K562 (cell line): Measurements from ENCODE around the gene BTF3L4. TPM values are rescaled to one million over a fixed set of nuclear protein-coding genes. Genes with fewer than 3 reads are reported as not detected.

Experiments
- ATAC-seq: fragments of 200-7000 bp; cut with Tn5 transposase; 3 replicates; pipeline ENCODE4 v1.9.1; 2020; ENCODE audit warnings: moderate library complexity
- BruUV-seq: library from RNA; stranded (reverse); fragments of 400-500 nt; replicated peaks from 2 replicates; lab custom pipeline; 2021; lab: Mats Ljungman, UMichigan
- CTCF ChIA-PET: fragments of 300-600 bp; formaldehyde crosslinking; extraction: SDS; loops from one replicate; lab custom pipeline; 2021; ENCODE audit warnings: low intra/inter-chr PET ratio; lab: Yijun Ruan, JAX
- POLR2A ChIA-PET: fragments of 300-600, 350-650 bp; sonication (Branson Sonifier 250); formaldehyde crosslinking; extraction: SDS; loops from one replicate; lab custom pipeline; 2021; ENCODE audit warnings: antibody characterized with exemption, inconsistent platforms; lab: Yijun Ruan, JAX
- DNase-seq, 4 experiments: peaks; one replicate each; pipeline versions ENCODE4 v3.0.0 to v3.0.0-alpha.2; 2011 to 2018; ENCODE audit warnings: low spot score in 3 of 4, mixed read lengths in 3 of 4; ENCODE audit errors: extremely low read depth in 1 of 4
- FAIRE-seq: peaks from 2 replicates; lab custom pipeline; 2011; peaks lifted over from hg19 to GRCh38; lab: Jason Lieb, UNC
- H2AFZ ChIP-seq: 2 replicates; pipeline ENCODE4 v1.6.0; 2011; ENCODE audit warnings: low read depth, low read length, control low read depth, inconsistent platforms
- H3K27ac ChIP-seq: fragments of 200-600 bp; 3 replicates; pipeline ENCODE4 v1.8.0; 2011; ENCODE audit warnings: low read depth, mild to moderate bottlenecking, control low read depth, inconsistent platforms, low read length, moderate library complexity, mixed read lengths; ENCODE audit errors: extremely low read depth
- H3K27me3 ChIP-seq, 2 experiments: fragments of 300-600 bp in 1 of 2; 2 replicates in 1 of 2; 3 replicates in 1 of 2; pipeline versions ENCODE4 v1.6.0 to v1.8.0; 2011; ENCODE audit warnings: inconsistent platforms in 2 of 2, low read length in 2 of 2, mild to moderate bottlenecking in 1 of 2, mixed read lengths in 1 of 2, moderate library complexity in 1 of 2; ENCODE audit not compliant: control insufficient read depth in 2 of 2, insufficient read depth in 2 of 2
- H3K36me3 ChIP-seq: fragments of 300-600 bp; 3 replicates; pipeline ENCODE4 v1.8.0; 2011; ENCODE audit warnings: mild to moderate bottlenecking, low read length, inconsistent platforms; ENCODE audit not compliant: control insufficient read depth, insufficient read depth
- H3K4me1 ChIP-seq, 2 experiments: fragments of 200-600 bp in 1 of 2; replicated peaks in 1 of 2; 2 replicates in 1 of 2; 3 replicates in 1 of 2; pipeline versions ENCODE4 v1.5.1 to v1.8.0; 2011; ENCODE audit warnings: inconsistent platforms in 2 of 2, low read length in 2 of 2, mild to moderate bottlenecking in 1 of 2, mixed read lengths in 1 of 2, moderate library complexity in 1 of 2; ENCODE audit not compliant: control insufficient read depth in 2 of 2, insufficient read depth in 2 of 2
- H3K4me2 ChIP-seq: 2 replicates; pipeline ENCODE4 v1.6.1; 2011; ENCODE audit warnings: low read length, control low read depth, inconsistent platforms, mixed read lengths; ENCODE audit not compliant: insufficient read depth
- H3K4me3 ChIP-seq: fragments of 200-600 bp; sonication (generic), shearing (Covaris generic); 2 replicates; pipeline ENCODE4 v1.5.1; 2016; ENCODE audit warnings: control low read depth, inconsistent platforms
- H3K79me2 ChIP-seq: fragments of 200-600 bp; 3 replicates; pipeline ENCODE4 v1.8.0; 2011; ENCODE audit warnings: low read length, inconsistent platforms; ENCODE audit not compliant: control insufficient read depth, insufficient read depth
- H3K9ac ChIP-seq, 2 experiments: 2 replicates each; pipeline versions ENCODE4 v1.6.0 to v1.6.1; 2011; ENCODE audit warnings: low read depth in 2 of 2, low read length in 2 of 2, control low read depth in 1 of 2, inconsistent platforms in 1 of 2, mild to moderate bottlenecking in 1 of 2, mixed read lengths in 1 of 2; ENCODE audit not compliant: insufficient read depth in 1 of 2
- H3K9me1 ChIP-seq: one replicate; pipeline ENCODE4 v1.6.0; 2011; ENCODE audit warnings: inconsistent platforms, mild to moderate bottlenecking, low read length, moderate library complexity; ENCODE audit not compliant: control insufficient read depth, insufficient read depth
- H3K9me3 ChIP-seq: replicated peaks from 2 replicates; pipeline ENCODE4 v1.5.1; 2011; ENCODE audit warnings: low read depth, low read length, inconsistent platforms; ENCODE audit not compliant: control insufficient read depth, insufficient read depth
- H4K20me1 ChIP-seq: replicated peaks from 2 replicates; pipeline ENCODE4 v1.6.1; 2011; ENCODE audit warnings: low read length, inconsistent platforms, mixed read lengths; ENCODE audit not compliant: control insufficient read depth, insufficient read depth
- EGR1 ChIP-seq: fragments of 450-650 bp; conservative IDR thresholded peaks from 2 replicates; pipeline ENCODE4 v1.6.1; 2017; ENCODE audit warnings: mild to moderate bottlenecking
- MYC ChIP-seq, 2 experiments: fragments of 250-450 bp in 1 of 2; sonication (Bioruptor Pico) in 1 of 2; IDR thresholded peaks; 2 replicates each; pipeline versions ENCODE4 v1.5.1 to v1.6.1; 2012 to 2021; ENCODE audit warnings: low read depth in 2 of 2, borderline replicate concordance in 1 of 2, improper control_type of control experiment in 1 of 2, low read length in 1 of 2, mild to moderate bottlenecking in 1 of 2, moderate library complexity in 1 of 2
- NFRKB ChIP-seq: fragments of 450-650 bp; IDR thresholded peaks from 2 replicates; pipeline ENCODE4 v1.6.1; 2016; ENCODE audit warnings: low read depth
- PHF20 ChIP-seq: fragments of 450-650 bp; IDR thresholded peaks from 2 replicates; pipeline ENCODE4 v1.6.1; 2018; ENCODE audit not compliant: partially characterized antibody
- RBFOX2 ChIP-seq: fragments of 200-400 bp; formaldehyde crosslinking; IDR thresholded peaks from 2 replicates; pipeline ENCODE4 v1.6.1; 2017; ENCODE audit warnings: low read depth, mild to moderate bottlenecking, low read length, moderate library complexity
- RBM25 ChIP-seq: fragments of 200-400 bp; formaldehyde crosslinking; IDR thresholded peaks from 2 replicates; pipeline ENCODE4 v1.6.1; 2018; ENCODE audit warnings: low read length, low read depth, moderate library complexity; ENCODE audit not compliant: severe bottlenecking
- RFX7 ChIP-seq: fragments of 250-450 bp; sonication (Bioruptor Pico); IDR thresholded peaks from 2 replicates; pipeline ENCODE4 v1.5.1; 2021; ENCODE audit warnings: mild to moderate bottlenecking
- SP2 ChIP-seq: IDR thresholded peaks from 2 replicates; pipeline ENCODE4 v1.6.1; 2011; ENCODE audit warnings: mild to moderate bottlenecking, low read depth, low read length, moderate library complexity; ENCODE audit not compliant: poor library complexity, severe bottlenecking; ENCODE audit errors: extremely low read depth
- WGBS: fragments of 100-300 bp; shearing (Covaris generic); methylation state at CpG from one replicate; pipeline ENCODE4 v1.1.6; 2016; ENCODE audit warnings: low coverage, mixed read lengths; ENCODE audit not compliant: insufficient coverage; ENCODE audit errors: missing lambda C conversion rate; 5-methylcytosine and 5-hydroxymethylcytosine counted together
- in situ Hi-C: fragments of 300-500 bp; cut with MboI; formaldehyde crosslinking; loops from 4 replicates; pipeline ENCODE4 v1.15.0; 2018; ENCODE audit warnings: inconsistent platforms, mixed read lengths
- intact Hi-C: fragments of 100-400 bp; cut with micrococcal nuclease; formaldehyde crosslinking; loops from 2 replicates; pipeline ENCODE4 v1.14.2; 2022
- polyA plus RNA-seq, 8 experiments: library from polyadenylated mRNA; depleted of rRNA in 4 of 8; stranded (reverse) in 5 of 8; unstranded in 3 of 8; fragments of >200 nt; fragmentation: Nextera tagmentation in 2 of 8; fragmentation: Illumina TruSeq in 1 of 8; extraction: Ambion mirVana in 2 of 8; extraction: Trizol in 1 of 8; gene quantifications; 2 replicates each; pipeline versions ENCODE4 v1.2.1 to v1.2.3, GENCODE V29; 2011 to 2014; ENCODE audit warnings: inconsistent platforms in 1 of 8, missing spikeins in 1 of 8
- total RNA-seq, 7 experiments: library from RNA; depleted of rRNA in 6 of 7; stranded (reverse); fragments of >200 nt in 6 of 7; fragmentation: Illumina TruSeq in 2 of 7; extraction: Trizol in 2 of 7; gene quantifications; 2 replicates each; pipeline versions ENCODE4 v1.2.1 to v1.2.3, GENCODE V29; 2011 to 2021; ENCODE audit warnings: low replicate concordance in 1 of 7
- TF ChIP-seq, protein P1 (sequence below): fragments of 250-450 bp; sonication (Bioruptor Pico); IDR thresholded peaks from 2 replicates; pipeline ENCODE4 v1.4.0; 2020

The BTF3L4 gene
- total and polyA plus RNA-seq, 9 of the 15 experiments (the other 6 are each of a cell fraction or from before 2014, with no cell fraction given), result 40.1 to 106 (median 88.8) TPM

DNA sequence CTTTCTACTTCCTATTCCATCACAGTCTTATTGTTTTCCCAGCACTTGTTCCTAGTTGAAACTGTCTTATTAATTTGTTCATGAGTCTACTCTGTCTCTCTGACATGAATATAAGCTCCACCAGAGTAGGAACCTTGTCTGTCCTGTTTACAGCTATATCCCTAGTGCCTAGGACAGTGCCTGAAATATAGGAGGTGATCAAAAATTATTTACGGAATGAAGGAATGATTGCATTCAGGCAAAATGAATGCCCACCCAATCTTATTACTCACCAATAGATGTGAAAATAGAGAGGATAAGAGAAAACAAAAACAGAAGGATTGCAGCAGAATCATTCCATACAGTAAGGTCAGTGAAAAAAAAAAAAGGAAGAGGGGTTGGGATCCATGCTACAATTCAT, 2.2 kb upstream of the BTF3L4 start:
- BruUV-seq, result no TSS peak
- in situ Hi-C loops, result no loop called here
- H3K4me2 ChIP-seq, result peak overlapping the region; percentile 99
- H3K9ac ChIP-seq, result peak overlapping the region in 1 of 2 experiments; percentile 93; a peak in 1 of 4 replicates
- no peaks in the 10 kb centered on the region for H4K20me1 ChIP-seq
- peaks cover 58% of the 10 kb centered on the region for H3K79me2 ChIP-seq
- intact Hi-C loops, result no loop called here
- ATAC-seq (no peak), FAIRE-seq (no peak), DNase-seq (no peak)
- H3K27me3 ChIP-seq, result no peaks in the 10 kb centered on the region; a peak in 1 of 5 replicates
- H3K9me3 ChIP-seq, result no peaks in the 10 kb centered on the region
- H2AFZ ChIP-seq, result no peak overlapping the region
- ChIA-PET CTCF (interaction anchor here (0.7 kb wide), 1 partner anchor 39 kb away, joined by 3 read pairs; no protein-coding TSS in a partner anchor), POLR2A (interaction anchor here (0.7 to 3.8 kb wide), 5 partner anchors 9 to 39 kb away, joined by 3 to 32 read pairs (median 6); no protein-coding TSS in a partner anchor)
- TF ChIP-seq RBM25 (peak; percentile 62), PHF20 (peak; percentile 41), EGR1 (no peak), RBFOX2 (0 out of 2 replicates have a peak, but pooled peaks have one; percentile 8), SP2 (no peak), NFRKB (no peak), MYC (IDR thresholded peaks at IDR 0.05; ENCODE audit: low read depth, low read length) (no peak), MYC (CRISPR knock-in tag; IDR thresholded peaks at IDR 0.05; ENCODE audit: borderline replicate concordance, low read depth) (no peak), RFX7 (CRISPR knock-in tag) (no peak)
- TF ChIP-seq, protein P1, sequence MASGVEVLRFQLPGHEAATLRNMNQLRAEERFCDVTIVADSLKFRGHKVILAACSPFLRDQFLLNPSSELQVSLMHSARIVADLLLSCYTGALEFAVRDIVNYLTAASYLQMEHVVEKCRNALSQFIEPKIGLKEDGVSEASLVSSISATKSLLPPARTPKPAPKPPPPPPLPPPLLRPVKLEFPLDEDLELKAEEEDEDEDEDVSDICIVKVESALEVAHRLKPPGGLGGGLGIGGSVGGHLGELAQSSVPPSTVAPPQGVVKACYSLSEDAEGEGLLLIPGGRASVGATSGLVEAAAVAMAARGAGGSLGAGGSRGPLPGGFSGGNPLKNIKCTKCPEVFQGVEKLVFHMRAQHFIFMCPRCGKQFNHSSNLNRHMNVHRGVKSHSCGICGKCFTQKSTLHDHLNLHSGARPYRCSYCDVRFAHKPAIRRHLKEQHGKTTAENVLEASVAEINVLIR (CRISPR knock-in tag), result no peak
- 65% methylated on average over 1 of the region's 1 CpG for WGBS
- peaks cover 30% of the 10 kb centered on the region; the same call in 1 of the 3 replicates for H3K36me3 ChIP-seq
- H3K4me3 ChIP-seq, result peak overlapping the region; percentile 83
- H3K4me1 ChIP-seq, result peaks cover 5 to 16% of the 10 kb centered on the region in 2 experiments
- H3K9me1 ChIP-seq, result no peaks in the 10 kb centered on the region
- no peak overlapping the region; the same call in 2 of the 3 replicates for H3K27ac ChIP-seq
